Ascending aorta (tissue), 2 donors: ENCODE measurements around the gene TMEM200C. TPM values are rescaled to one million over a fixed set of nuclear protein-coding genes. Genes with fewer than 3 reads are reported as not detected.

Experiments
- DNase-seq, 2 donors: peaks; one replicate each; pipeline ENCODE4 v3.0.0-alpha.2; 2019; ENCODE audit warnings: low spot score in 2 of 2
- H3K27ac ChIP-seq, 2 donors: fragments of 200-600 bp; sonication (generic); one replicate each; pipeline ENCODE4 v1.5.1; 2016 to 2017; ENCODE audit warnings: mild to moderate bottlenecking in 1 of 2
- H3K27me3 ChIP-seq: fragments of 200-600 bp; sonication (generic); one replicate; pipeline ENCODE4 v1.5.1; 2017
- H3K36me3 ChIP-seq, 2 donors: fragments of 200-600 bp; sonication (generic); one replicate each; pipeline ENCODE4 v1.5.1; 2016
- H3K4me1 ChIP-seq, 2 donors: fragments of 200-600 bp; sonication (generic); one replicate each; pipeline ENCODE4 v1.5.1; 2016 to 2017; ENCODE audit warnings: mild to moderate bottlenecking in 1 of 2
- H3K4me3 ChIP-seq, 2 donors: fragments of 200-600 bp; sonication (generic); one replicate each; pipeline ENCODE4 v1.5.1; 2016 to 2017; ENCODE audit warnings: mild to moderate bottlenecking in 1 of 2
- H3K9me3 ChIP-seq, 2 donors: fragments of 200-600 bp; sonication (generic); one replicate each; pipeline ENCODE4 v1.5.1; 2016
- intact Hi-C: fragments of 100-400 bp; cut with DNase I; formaldehyde crosslinking; loops from one replicate; pipeline ENCODE4 v1.15.1; 2023
- total RNA-seq: library from RNA; depleted of rRNA; stranded (reverse); fragments of >200 nt; gene quantifications from one replicate; pipeline ENCODE4 v1.1.0, GENCODE V29; 2016
- TF ChIP-seq, protein P1 (sequence below), 3 experiments: fragments of 200-600 bp in 2 of 3; fragments of 450-650 bp in 1 of 3; sonication (generic) in 2 of 3; IDR thresholded peaks; one replicate each; pipeline ENCODE4 v1.5.1; 2016 to 2019; ENCODE audit warnings: antibody characterized with exemption in 3 of 3, mild to moderate bottlenecking in 1 of 3, moderate library complexity in 1 of 3

Gene TMEM200C
- total RNA-seq, 1 donor from 2014 or later = under 0.01 TPM

DNA sequence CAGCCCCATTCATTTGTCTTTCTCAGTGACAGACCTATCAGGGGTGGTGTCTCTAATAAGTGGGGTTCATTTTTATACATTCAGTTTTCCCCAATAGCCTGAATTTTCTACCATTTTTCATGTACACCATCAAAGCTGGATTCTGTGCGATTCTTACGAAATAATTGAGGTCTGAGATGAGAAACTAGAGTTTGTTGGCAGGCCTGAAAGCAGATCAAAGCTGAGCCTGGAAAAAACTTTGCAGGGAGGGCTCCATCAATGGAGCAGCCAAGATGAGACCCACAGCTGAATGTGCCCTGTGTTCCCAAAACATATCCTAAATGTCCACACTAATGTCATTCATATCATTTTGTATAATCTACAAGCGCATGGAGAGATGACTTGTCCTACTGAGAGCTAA lies 4.5 kb upstream of the TMEM200C start:
- peaks cover 6% of the 10 kb centered on the region for H3K27me3 ChIP-seq

GRCh38 chr18:5895876-5896740 lies 786 bp upstream of the TMEM200C start:
- Histone ChIP-seq H3K27me3 (peaks cover 15% of the 10 kb centered on the region), H3K27ac (no peak overlapping the region), H3K9me3 (no peaks in the 10 kb centered on the region), H3K4me3 (peak overlapping the region; percentile 58 to 61), H3K36me3 (no peaks in the 10 kb centered on the region), H3K4me1 (peaks cover 0 to 4% of the 10 kb centered on the region in 2 donors)
- no peak for DNase-seq
- intact Hi-C loops = no loop called here
- TF ChIP-seq, protein P1, sequence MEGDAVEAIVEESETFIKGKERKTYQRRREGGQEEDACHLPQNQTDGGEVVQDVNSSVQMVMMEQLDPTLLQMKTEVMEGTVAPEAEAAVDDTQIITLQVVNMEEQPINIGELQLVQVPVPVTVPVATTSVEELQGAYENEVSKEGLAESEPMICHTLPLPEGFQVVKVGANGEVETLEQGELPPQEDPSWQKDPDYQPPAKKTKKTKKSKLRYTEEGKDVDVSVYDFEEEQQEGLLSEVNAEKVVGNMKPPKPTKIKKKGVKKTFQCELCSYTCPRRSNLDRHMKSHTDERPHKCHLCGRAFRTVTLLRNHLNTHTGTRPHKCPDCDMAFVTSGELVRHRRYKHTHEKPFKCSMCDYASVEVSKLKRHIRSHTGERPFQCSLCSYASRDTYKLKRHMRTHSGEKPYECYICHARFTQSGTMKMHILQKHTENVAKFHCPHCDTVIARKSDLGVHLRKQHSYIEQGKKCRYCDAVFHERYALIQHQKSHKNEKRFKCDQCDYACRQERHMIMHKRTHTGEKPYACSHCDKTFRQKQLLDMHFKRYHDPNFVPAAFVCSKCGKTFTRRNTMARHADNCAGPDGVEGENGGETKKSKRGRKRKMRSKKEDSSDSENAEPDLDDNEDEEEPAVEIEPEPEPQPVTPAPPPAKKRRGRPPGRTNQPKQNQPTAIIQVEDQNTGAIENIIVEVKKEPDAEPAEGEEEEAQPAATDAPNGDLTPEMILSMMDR (IDR thresholded peaks at IDR 0.05) = no peak

More for the DNA sequence above, 4.5 kb upstream of the TMEM200C start:
- H3K36me3 ChIP-seq = no peaks in the 10 kb centered on the region
- TF ChIP-seq, protein P1 (IDR thresholded peaks at IDR 0.05) = no peak
- no peak for DNase-seq
- no peak overlapping the region for H3K27ac ChIP-seq
- peaks cover 0 to 4% of the 10 kb centered on the region in 2 donors for H3K4me1 ChIP-seq
- H3K4me3 ChIP-seq = no peak overlapping the region
- intact Hi-C loops = no loop called here
- H3K9me3 ChIP-seq = no peaks in the 10 kb centered on the region

- Histone ChIP-seq H3K36me3 (no peaks in the 10 kb centered on the region), H3K4me3 (peak overlapping the region; percentile 58 to 61), H3K27ac (no peak overlapping the region), H3K27me3 (peaks cover 15% of the 10 kb centered on the region), H3K4me1 (peaks cover 0 to 4% of the 10 kb centered on the region in 2 donors), H3K9me3 (no peaks in the 10 kb centered on the region)
- no peak for DNase-seq
- intact Hi-C loops = no loop called here
- TF ChIP-seq, protein P1 (IDR thresholded peaks at IDR 0.05) = no peak
Measured at GRCh38 chr18:5894611-5895298, 567 bp downstream of the TMEM200C start.

DNA sequence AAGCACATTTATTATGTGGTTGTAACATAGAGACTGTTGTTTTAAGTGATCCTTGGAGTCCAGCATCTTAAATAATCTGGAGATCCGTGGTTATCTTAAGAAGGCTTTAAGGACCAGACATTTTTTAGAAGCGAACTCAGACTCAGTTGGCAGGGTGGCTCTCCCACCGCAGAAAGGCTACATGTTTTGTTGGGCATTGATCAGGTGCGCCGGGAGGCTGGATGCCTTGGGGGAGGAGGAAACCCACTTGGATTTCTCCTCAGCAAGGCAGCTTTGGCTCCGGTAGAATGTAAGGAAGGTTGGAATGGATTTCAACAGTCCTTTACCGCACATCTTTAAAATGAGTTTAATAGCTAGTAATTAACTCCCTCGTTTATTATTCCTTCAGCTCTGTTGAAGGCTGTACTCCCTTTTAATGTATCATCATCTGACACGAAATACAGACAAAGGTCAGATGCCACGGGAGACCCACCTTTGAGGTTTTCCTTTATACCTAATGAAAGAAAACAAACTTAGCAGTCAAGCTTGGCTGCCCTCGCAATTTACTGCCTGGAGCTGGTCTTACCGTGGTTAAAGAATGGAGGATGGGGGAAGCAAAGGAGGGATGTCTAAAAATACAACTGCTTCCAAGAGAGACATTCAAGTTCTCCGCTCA lies 1.2 kb downstream of the TMEM200C start:
- intact Hi-C loops = no loop called here
- H3K27ac ChIP-seq = no peak overlapping the region
- peaks cover 0 to 4% of the 10 kb centered on the region in 2 donors for H3K4me1 ChIP-seq
- no peak for DNase-seq
- H3K9me3 ChIP-seq = no peaks in the 10 kb centered on the region
- H3K4me3 ChIP-seq = peak overlapping the region in 1 of 2 donors; percentile 61
- TF ChIP-seq, protein P1 (IDR thresholded peaks at IDR 0.05) = no peak
- peaks cover 15% of the 10 kb centered on the region for H3K27me3 ChIP-seq
- no peaks in the 10 kb centered on the region for H3K36me3 ChIP-seq

DNA sequence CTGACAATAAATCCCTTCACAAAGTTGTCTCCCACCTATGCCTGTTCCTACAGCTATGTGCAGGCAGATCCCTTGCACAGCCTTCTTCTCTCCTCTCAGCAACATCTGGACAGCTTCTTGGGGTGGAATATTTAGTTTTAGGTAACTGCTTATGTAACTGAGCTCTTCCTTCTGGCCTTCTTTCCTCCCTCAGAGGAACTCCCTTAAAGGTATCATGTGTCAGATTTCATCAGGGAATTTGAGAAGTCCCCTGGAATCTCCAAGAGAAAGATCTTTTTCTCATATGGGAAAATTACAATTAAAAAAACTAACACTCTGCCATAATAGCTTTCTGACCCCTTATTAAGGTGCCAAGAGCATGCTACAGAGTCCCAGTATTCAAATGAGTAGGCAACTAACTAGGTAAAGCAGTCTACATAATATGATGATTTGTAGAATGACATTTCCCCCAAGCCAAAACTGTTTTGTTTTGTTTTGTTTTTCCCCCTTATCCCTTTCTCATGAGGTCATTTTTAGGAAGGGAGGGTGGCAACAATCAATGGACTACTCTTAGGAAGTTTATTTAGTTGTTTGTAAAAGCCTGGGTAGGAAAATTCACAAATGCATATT lies 2.4 kb downstream of the TMEM200C start:
- no peak for DNase-seq
- TF ChIP-seq, protein P1 (IDR thresholded peaks at IDR 0.05) = no peak
- Histone ChIP-seq H3K27ac (no peak overlapping the region), H3K4me3 (no peak overlapping the region), H3K9me3 (no peaks in the 10 kb centered on the region), H3K27me3 (peaks cover 15% of the 10 kb centered on the region), H3K36me3 (no peaks in the 10 kb centered on the region), H3K4me1 (peaks cover 0 to 4% of the 10 kb centered on the region in 2 donors)
- intact Hi-C loops = no loop called here
